A204.1 (cell line): ENCODE measurements around the gene RNF144B.

ENCODE experiments used
- FAIRE-seq: peaks from 2 replicates; lab custom pipeline; 2012; peaks lifted over from hg19 to GRCh38; lab: Jason Lieb, UNC

RNF144B gene

GRCh38 chr6:18513253-18513798, 126.2 kb downstream of the RNF144B start:
- no peak for FAIRE-seq

DNA sequence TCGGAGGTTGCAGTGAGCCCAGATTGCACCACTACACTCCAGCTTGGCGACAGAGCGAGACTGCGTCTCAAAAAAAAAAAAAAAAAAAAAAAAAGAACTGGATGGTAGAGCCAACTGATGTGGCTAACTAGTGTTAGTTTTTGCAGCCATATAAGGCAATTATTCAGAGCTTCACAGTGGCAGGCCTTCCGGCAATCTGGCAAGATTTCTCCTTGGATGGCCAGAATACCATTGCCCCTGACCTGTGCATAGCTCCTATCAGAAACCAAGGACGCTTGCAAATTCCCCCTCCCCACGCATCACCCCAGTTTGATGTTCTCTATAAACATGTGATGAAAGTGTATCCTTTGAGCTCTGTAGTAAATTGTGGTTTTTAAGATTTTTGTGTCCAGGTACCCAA, 127.0 kb downstream of the RNF144B start:
- FAIRE-seq, result no peak

DNA sequence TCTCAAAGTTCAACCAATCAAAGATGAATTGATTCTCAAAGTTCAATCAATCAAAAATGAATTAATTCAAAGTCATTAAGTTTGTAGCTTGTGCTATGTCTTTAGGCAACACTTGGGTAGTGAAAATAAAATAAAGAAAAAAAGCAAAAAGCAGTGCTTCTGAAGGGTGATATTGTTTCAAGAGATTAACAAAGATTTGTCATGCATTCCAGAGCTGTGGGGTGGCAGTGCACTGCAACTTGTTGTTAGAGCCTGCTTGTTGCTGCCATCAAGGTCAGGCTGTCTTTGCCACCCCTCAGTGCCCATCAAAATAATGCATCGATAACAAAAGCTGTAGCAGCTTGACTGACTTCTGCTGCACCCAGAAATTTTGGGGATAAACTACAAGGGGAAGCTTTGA, 128.6 kb downstream of the RNF144B start:
- FAIRE-seq, result no peak
